Fibroblast of lung (primary cell): ENCODE results near the gene RAB40B. TPM values are rescaled to one million over a fixed set of nuclear protein-coding genes. Genes with fewer than 3 reads are reported as not detected.

Experiments used
- DNase-seq, 2 donors: peaks; one replicate each; pipeline versions ENCODE4 v3.0.0 to v3.0.0-alpha.2; 2010; ENCODE audit warnings: low read depth in 2 of 2
- H2AFZ ChIP-seq: 2 replicates; pipeline ENCODE4 v1.5.1; 2012; ENCODE audit warnings: low read length, control low read depth, inconsistent platforms
- H3K27ac ChIP-seq: 2 replicates; pipeline ENCODE4 v1.5.1; 2011; ENCODE audit warnings: low read length, control low read depth; ENCODE audit not compliant: insufficient read depth
- H3K27me3 ChIP-seq: 2 replicates; pipeline ENCODE4 v1.5.1; 2011; ENCODE audit warnings: mild to moderate bottlenecking, low read length; ENCODE audit not compliant: control insufficient read depth, insufficient read depth
- H3K36me3 ChIP-seq: 2 replicates; pipeline ENCODE4 v1.5.1; 2011; ENCODE audit warnings: low read length; ENCODE audit not compliant: control insufficient read depth, insufficient read depth
- H3K4me1 ChIP-seq: 2 replicates; pipeline ENCODE4 v1.5.1; 2011; ENCODE audit warnings: low read length; ENCODE audit not compliant: control insufficient read depth, insufficient read depth; ENCODE audit errors: extremely low read depth
- H3K4me2 ChIP-seq: 2 replicates; pipeline ENCODE4 v1.5.1; 2011; ENCODE audit warnings: low read length, control low read depth; ENCODE audit not compliant: insufficient read depth; ENCODE audit errors: extremely low read depth
- H3K4me3 ChIP-seq, 4 experiments: fragments of 200-600 bp in 1 of 4; sonication (generic) in 1 of 4; replicated peaks in 1 of 4; 2 replicates each; pipeline ENCODE4 v1.5.1; 2011 to 2016; ENCODE audit warnings: low read length in 4 of 4, low read depth in 3 of 4, mild to moderate bottlenecking in 3 of 4, control low read depth in 2 of 4, inconsistent platforms in 1 of 4, mixed read lengths in 1 of 4; ENCODE audit not compliant: insufficient read depth in 1 of 4; ENCODE audit errors: control extremely low read depth in 1 of 4
- H3K79me2 ChIP-seq: 2 replicates; pipeline ENCODE4 v1.5.1; 2012; ENCODE audit warnings: mild to moderate bottlenecking, low read length, inconsistent platforms; ENCODE audit not compliant: control insufficient read depth, insufficient read depth
- H3K9ac ChIP-seq: 2 replicates; pipeline ENCODE4 v1.5.1; 2011; ENCODE audit warnings: mild to moderate bottlenecking, low read length, control low read depth; ENCODE audit not compliant: insufficient read depth
- H3K9me3 ChIP-seq: 2 replicates; pipeline ENCODE4 v1.5.1; 2012; ENCODE audit warnings: low read depth, low read length; ENCODE audit not compliant: control insufficient read depth, insufficient read depth
- H4K20me1 ChIP-seq: 2 replicates; pipeline ENCODE4 v1.5.1; 2011; ENCODE audit warnings: low read length; ENCODE audit not compliant: control insufficient read depth, insufficient read depth; ENCODE audit errors: extremely low read depth
- CTCF ChIP-seq, 2 donors: IDR thresholded peaks in 1 of 2; conservative IDR thresholded peaks in 1 of 2; 1 replicate in 1 of 2; 2 replicates in 1 of 2; pipeline ENCODE4 v1.5.1; 2011 to 2012; ENCODE audit warnings: low read length in 2 of 2, control low read depth in 1 of 2, inconsistent platforms in 1 of 2, low read depth in 1 of 2, mild to moderate bottlenecking in 1 of 2
- EZH2 ChIP-seq: IDR thresholded peaks from 2 replicates; pipeline ENCODE4 v1.5.1; 2012; ENCODE audit warnings: low read length, control low read depth, mild to moderate bottlenecking; ENCODE audit errors: missing control alignments
- polyA plus RNA-seq, 2 donors: library from polyadenylated mRNA; depleted of rRNA in 1 of 2; stranded (reverse) in 1 of 2; unstranded in 1 of 2; fragments of >200 nt; gene quantifications; 2 replicates each; pipeline ENCODE4 v1.2.1, GENCODE V29; 2011 to 2012; ENCODE audit warnings: missing spikeins in 1 of 2
- total RNA-seq: library from RNA; depleted of rRNA; stranded (reverse); fragments of >200 nt; gene quantifications from 2 replicates; pipeline ENCODE4 v1.2.1, GENCODE V29; 2014

The RAB40B gene
- total and polyA plus RNA-seq, 2 donors (not counting 1 experiment from before 2014, with no cell fraction given), result 3.3 TPM

- DNase-seq, result no peak
- Histone ChIP-seq H3K79me2 (no peaks in the 10 kb centered on the region), H3K27me3 (no peaks in the 10 kb centered on the region), H3K4me3 (no peak overlapping the region), H3K9me3 (no peaks in the 10 kb centered on the region), H3K27ac (no peak overlapping the region), H2AFZ (no peak overlapping the region), H3K4me2 (no peak overlapping the region), H3K36me3 (no peaks in the 10 kb centered on the region), H3K9ac (no peak overlapping the region), H4K20me1 (no peaks in the 10 kb centered on the region), H3K4me1 (peaks cover 1% of the 10 kb centered on the region)
- TF ChIP-seq CTCF (conservative IDR thresholded peaks at IDR 0.05 in 1 of 2, IDR thresholded peaks at IDR 0.05 in 1 of 2; ENCODE audit: low read depth in 1 of 2, low read length in 2 of 2) (no peak), EZH2 (no peak)
These were observed 5.7 kb upstream of the RAB40B start for GRCh38 chr17:82703935-82704865.

DNA sequence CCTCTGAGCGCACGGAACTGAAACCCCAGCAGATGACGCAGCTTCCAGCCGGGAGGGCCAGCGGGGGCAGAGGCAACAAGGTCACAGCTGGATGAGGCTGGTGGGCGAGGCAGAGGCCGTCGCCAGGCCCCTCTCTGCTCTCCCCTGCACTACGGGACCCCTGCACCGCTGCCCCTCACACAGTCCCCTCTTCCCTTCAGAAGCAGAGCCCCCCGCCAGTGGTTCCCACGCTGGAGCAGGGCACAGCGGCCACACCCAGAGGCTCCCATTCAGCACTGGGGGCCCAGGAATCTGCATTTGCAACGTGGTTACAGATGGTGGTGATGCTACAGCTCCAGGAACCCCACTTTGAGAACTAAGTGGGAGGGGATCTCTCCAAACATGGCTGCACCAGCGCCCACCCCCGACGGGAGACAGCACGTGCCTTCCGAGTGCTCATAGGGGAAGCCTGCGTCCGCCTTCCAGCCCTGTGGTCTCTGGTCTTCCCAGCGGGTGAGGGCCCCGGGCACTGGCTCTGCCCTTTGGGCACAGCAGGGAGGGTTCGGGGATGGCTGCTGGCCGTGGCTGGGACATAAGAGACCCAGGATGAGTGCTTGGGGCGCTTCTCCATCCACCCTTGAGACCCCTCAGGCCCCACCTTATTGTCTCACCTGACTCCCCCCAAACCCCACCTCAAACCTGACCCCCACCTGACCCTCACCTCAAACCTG lies 4.7 kb upstream of the RAB40B start:
- Histone ChIP-seq H3K36me3 (no peaks in the 10 kb centered on the region), H3K4me1 (peaks cover 3% of the 10 kb centered on the region), H3K4me3 (no peak overlapping the region), H3K9me3 (no peaks in the 10 kb centered on the region), H3K9ac (no peak overlapping the region), H3K27ac (no peak overlapping the region), H4K20me1 (no peaks in the 10 kb centered on the region), H3K27me3 (no peaks in the 10 kb centered on the region), H3K79me2 (no peaks in the 10 kb centered on the region), H2AFZ (no peak overlapping the region), H3K4me2 (no peak overlapping the region)
- no peak for TF ChIP-seq EZH2
- TF ChIP-seq CTCF (conservative IDR thresholded peaks at IDR 0.05 in 1 of 2, IDR thresholded peaks at IDR 0.05 in 1 of 2; ENCODE audit: low read depth in 1 of 2, low read length in 2 of 2), result no peak
- no peak for DNase-seq

- no peak overlapping the region for H3K9ac ChIP-seq
- no peak for DNase-seq
These were observed 3.9 kb upstream of the RAB40B start for GRCh38 chr17:82702231-82702927.

More at GRCh38 chr17:82702231-82702927, 3.9 kb upstream of the RAB40B start:
- no peak for TF ChIP-seq CTCF (conservative IDR thresholded peaks at IDR 0.05 in 1 of 2, IDR thresholded peaks at IDR 0.05 in 1 of 2; ENCODE audit: low read depth in 1 of 2, low read length in 2 of 2)
- TF ChIP-seq EZH2, result no peak
- peaks cover under 1% of the 10 kb centered on the region for H3K27me3 ChIP-seq
- H3K79me2 ChIP-seq, result no peaks in the 10 kb centered on the region
- H3K4me2 ChIP-seq, result no peak overlapping the region
- no peaks in the 10 kb centered on the region for H3K9me3 ChIP-seq
- H3K4me1 ChIP-seq, result peaks cover 4% of the 10 kb centered on the region
- H4K20me1 ChIP-seq, result no peaks in the 10 kb centered on the region
- no peak overlapping the region for H3K4me3 ChIP-seq
- no peak overlapping the region for H2AFZ ChIP-seq
- no peak overlapping the region for H3K27ac ChIP-seq
- no peaks in the 10 kb centered on the region for H3K36me3 ChIP-seq
